Measurements from ENCODE around the gene INTS3. TPM values are rescaled to one million over a fixed set of nuclear protein-coding genes. Genes with fewer than 3 reads are reported as not detected.
A peak's percentile ranks its signal among the peaks of the same experiment; 100 is the strongest.

INTS3 gene, protein sequence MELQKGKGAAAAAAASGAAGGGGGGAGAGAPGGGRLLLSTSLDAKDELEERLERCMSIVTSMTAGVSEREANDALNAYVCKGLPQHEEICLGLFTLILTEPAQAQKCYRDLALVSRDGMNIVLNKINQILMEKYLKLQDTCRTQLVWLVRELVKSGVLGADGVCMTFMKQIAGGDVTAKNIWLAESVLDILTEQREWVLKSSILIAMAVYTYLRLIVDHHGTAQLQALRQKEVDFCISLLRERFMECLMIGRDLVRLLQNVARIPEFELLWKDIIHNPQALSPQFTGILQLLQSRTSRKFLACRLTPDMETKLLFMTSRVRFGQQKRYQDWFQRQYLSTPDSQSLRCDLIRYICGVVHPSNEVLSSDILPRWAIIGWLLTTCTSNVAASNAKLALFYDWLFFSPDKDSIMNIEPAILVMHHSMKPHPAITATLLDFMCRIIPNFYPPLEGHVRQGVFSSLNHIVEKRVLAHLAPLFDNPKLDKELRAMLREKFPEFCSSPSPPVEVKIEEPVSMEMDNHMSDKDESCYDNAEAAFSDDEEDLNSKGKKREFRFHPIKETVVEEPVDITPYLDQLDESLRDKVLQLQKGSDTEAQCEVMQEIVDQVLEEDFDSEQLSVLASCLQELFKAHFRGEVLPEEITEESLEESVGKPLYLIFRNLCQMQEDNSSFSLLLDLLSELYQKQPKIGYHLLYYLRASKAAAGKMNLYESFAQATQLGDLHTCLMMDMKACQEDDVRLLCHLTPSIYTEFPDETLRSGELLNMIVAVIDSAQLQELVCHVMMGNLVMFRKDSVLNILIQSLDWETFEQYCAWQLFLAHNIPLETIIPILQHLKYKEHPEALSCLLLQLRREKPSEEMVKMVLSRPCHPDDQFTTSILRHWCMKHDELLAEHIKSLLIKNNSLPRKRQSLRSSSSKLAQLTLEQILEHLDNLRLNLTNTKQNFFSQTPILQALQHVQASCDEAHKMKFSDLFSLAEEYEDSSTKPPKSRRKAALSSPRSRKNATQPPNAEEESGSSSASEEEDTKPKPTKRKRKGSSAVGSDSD
- total RNA-seq, result 10 to 100 TPM; 58.2 to 64.9 TPM

DNA sequence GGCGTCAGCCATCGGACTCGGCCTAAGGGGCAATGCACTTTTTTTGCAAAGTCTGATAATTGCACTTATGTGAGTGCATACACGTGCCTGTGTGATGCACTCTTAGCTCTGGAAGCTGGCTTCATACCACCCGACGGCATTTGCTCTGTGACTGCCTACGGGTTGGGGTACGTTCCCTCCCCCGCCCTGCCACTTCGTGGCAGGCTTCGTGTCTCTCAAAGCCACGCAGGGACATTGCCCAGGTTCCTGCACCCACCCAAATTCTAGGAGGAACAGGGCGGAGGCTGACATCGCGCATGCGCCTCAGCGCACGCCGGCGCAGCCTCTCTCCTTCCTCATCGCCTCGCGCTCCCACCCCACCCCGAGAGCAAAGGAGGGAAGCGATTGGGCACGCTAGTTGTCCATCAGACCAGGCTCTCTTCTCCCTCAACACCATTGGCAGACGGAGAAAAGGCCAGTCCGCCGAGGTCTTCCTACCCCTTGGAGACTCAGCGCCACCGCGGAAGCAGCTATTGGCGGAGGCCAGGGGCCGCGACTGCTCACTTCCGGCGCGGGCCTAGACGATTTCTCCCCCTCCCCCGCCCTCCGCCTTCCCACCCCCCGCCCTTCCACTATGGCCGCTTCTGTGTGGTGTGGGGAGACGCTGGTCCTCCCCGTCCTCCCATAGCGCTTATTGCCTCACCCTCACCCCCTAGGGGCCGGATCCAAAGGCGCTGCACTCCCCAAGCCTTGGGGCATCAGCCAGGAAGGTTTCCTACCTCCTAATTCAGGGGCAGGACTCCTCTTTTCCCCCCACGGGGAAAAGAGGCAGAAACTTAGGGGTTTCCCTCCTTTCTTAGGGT lies at the start of gene INTS3:
Gene INTS3, plus strand, starts transcription at position 588 of the 842 bp plus-strand sequence. CDS start 585 bp downstream, outside the sequence.
- Mint-ChIP-seq H3K36me3 (peaks cover 6 to 11% of the 10 kb centered on the region in 2 donors), H3K27ac (peak within 1 kb of the TSS; percentile 91 to 93), H3K9me3 (no peaks in the 10 kb centered on the region)
- peak; percentile 97 to 99 for ATAC-seq
- peak; percentile 96 to 100 for DNase-seq (ENCODE audit: low spot score in 2 of 2)

GRCh38 chr1:153678519-153679336 lies 49.1 kb upstream of the INTS3 start, which contains the start of gene NPR1:
Gene NPR1, plus strand, starts transcription at chr1:153678688. Its CDS starts 421 bp downstream, at chr1:153679109.
- peak; percentile 38 to 52 for ATAC-seq

DNA sequence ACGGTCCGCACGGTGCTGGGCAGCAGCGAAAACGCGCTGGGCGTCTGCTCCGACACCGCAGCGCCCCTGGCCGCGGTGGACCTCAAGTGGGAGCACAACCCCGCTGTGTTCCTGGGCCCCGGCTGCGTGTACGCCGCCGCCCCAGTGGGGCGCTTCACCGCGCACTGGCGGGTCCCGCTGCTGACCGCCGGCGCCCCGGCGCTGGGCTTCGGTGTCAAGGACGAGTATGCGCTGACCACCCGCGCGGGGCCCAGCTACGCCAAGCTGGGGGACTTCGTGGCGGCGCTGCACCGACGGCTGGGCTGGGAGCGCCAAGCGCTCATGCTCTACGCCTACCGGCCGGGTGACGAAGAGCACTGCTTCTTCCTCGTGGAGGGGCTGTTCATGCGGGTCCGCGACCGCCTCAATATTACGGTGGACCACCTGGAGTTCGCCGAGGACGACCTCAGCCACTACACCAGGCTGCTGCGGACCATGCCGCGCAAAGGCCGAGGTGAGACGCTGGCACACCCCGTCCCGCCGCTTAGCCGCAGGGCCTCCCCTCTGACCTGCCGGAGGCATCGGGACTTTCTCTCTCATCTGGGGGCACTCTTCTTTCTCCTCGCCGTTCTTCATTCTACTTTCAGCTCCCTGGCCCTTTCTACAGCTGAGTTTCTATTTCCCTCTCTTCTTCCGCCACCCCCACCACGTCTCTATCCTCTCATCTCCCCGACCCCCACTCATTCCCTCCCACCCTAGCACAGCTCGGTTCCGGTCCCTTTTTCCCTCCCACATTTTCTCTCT lies 48.3 kb upstream of the INTS3 start:
- DNase-seq (ENCODE audit: low spot score in 2 of 2), result peak in 1 of 2 donors; percentile 36
- Mint-ChIP-seq H3K9me3 (no peaks in the 10 kb centered on the region), H3K36me3 (no peaks in the 10 kb centered on the region), H3K27ac (no peak overlapping the region)
- ATAC-seq, result peak; percentile 52 to 65

More at GRCh38 chr1:153678519-153679336, 49.1 kb upstream of the INTS3 start, which contains the start of gene NPR1:
- Mint-ChIP-seq H3K36me3 (no peaks in the 10 kb centered on the region), H3K9me3 (no peaks in the 10 kb centered on the region), H3K27ac (no peak within 1 kb of the TSS)
- DNase-seq (ENCODE audit: low spot score in 2 of 2), result no peak

DNA sequence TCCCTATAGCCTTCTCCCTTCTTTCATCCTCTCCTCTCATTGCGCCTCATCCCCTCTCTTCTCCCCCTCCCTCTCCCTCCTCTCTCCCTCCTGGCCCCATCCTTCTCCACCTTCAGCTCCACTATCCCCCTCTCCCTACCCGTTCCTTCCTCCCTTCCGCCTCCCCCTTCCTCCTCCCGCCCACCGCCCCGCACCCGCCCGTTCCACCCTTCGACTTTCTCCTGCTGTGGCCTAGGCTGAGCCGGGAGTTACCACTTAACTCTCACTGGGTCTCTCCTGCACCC lies 47.8 kb upstream of the INTS3 start:
- no peaks in the 10 kb centered on the region for H3K9me3 Mint-ChIP-seq
- no peaks in the 10 kb centered on the region for H3K36me3 Mint-ChIP-seq
- ATAC-seq, result no peak
- DNase-seq (ENCODE audit: low spot score in 2 of 2), result no peak
- H3K27ac Mint-ChIP-seq, result no peak overlapping the region

DNA sequence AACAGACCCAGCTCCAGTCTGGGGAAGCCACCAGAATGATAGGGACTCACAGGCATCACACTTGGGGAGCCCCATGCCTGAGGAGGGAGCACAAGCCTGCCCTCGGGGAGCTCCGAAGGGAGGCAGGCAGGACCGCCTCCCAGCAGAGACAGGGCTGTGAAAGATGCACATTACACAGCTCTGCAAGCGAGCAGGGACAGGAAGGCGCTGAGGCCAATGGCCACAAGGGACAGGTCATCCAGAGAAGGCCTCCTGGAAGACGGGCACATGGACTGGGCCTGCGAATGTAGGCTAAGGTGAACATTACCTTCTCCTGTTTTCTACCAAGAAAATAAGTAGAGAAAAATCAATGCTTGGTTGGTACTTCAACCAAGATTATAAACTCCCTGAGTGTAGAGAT lies 45.1 kb upstream of the INTS3 start:
- Mint-ChIP-seq H3K36me3 (no peaks in the 10 kb centered on the region), H3K9me3 (no peaks in the 10 kb centered on the region), H3K27ac (no peak overlapping the region)
- DNase-seq (ENCODE audit: low spot score in 2 of 2), result no peak
- no peak for ATAC-seq

GRCh38 chr1:153683854-153684253 lies 44.0 kb upstream of the INTS3 start:
- ATAC-seq (no peak), DNase-seq (ENCODE audit: low spot score in 2 of 2) (no peak)
- Mint-ChIP-seq H3K27ac (no peak overlapping the region), H3K9me3 (no peaks in the 10 kb centered on the region), H3K36me3 (no peaks in the 10 kb centered on the region)

- DNase-seq (ENCODE audit: low spot score in 2 of 2), result no peak
- H3K27ac Mint-ChIP-seq, result no peak overlapping the region
- ATAC-seq, result no peak
Measured at GRCh38 chr1:153684892-153685291, 43.0 kb upstream of the INTS3 start.

DNA sequence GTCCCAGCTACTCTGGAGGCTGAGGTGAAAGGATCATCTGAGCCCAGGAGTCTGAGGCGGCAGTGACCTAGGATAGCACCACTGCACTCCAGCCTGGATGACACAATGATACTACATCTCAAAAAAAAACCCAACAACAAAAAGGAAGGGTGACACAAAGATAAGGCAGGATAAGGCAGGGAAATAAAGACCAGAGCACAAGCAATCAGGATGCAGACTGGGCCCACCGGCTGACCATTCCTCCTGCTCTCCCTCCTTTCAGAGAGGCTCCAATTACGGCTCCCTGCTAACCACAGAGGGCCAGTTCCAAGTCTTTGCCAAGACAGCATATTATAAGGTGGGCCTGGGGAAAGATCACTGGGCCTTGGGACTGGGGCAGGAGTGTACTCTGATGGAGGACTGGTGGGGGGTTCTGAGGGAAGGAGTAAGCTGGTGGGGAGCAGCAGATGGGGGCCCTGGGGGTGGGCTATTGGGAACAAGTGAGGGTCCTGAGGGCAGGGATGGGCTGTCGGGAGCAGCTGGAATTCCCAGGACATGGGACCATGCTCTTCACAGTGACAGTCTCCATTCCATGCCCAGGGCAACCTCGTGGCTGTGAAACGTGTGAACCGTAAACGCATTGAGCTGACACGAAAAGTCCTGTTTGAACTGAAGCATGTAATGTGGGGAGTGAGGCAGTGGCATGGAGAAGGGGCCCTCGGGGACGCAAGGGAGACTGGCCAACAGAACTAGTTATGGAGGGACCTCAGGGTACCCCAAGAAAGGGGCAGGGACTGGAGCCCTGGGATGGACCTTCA lies 42.1 kb upstream of the INTS3 start:
- ATAC-seq (no peak), DNase-seq (ENCODE audit: low spot score in 2 of 2) (no peak)
- Mint-ChIP-seq H3K9me3 (no peaks in the 10 kb centered on the region), H3K36me3 (no peaks in the 10 kb centered on the region), H3K27ac (no peak overlapping the region)

More at GRCh38 chr1:153684892-153685291, 43.0 kb upstream of the INTS3 start:
- H3K9me3 Mint-ChIP-seq, result no peaks in the 10 kb centered on the region
- H3K36me3 Mint-ChIP-seq, result no peaks in the 10 kb centered on the region

- Mint-ChIP-seq H3K9me3 (no peaks in the 10 kb centered on the region), H3K27ac (peak overlapping the region in 1 of 2 donors; percentile 5), H3K36me3 (no peaks in the 10 kb centered on the region)
- ATAC-seq, result no peak
- no peak for DNase-seq (ENCODE audit: low spot score in 2 of 2)
Measured at GRCh38 chr1:153687346-153688125, 40.3 kb upstream of the INTS3 start.

DNA sequence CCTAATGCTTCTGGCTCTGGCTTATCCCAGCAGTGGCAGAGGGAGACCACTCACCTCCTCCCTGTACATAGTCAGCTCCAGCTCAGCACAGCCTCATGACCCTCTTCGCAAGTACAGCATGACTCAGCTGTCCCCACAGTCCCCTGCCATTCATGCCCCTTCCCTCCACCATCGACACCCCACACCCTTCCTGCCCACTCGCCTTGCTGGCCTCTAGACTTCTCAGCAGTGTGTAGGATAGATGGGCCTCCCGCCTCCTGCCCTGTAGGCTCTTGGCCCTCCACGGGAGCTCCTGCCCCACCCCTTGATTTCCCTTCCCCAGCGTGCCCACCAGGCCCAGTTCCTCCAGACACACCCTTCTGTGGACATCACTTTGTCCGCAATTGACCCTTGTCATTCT lies 39.6 kb upstream of the INTS3 start:
- H3K9me3 Mint-ChIP-seq, result no peaks in the 10 kb centered on the region
- H3K27ac Mint-ChIP-seq, result peak overlapping the region in 1 of 2 donors; percentile 5
- no peaks in the 10 kb centered on the region for H3K36me3 Mint-ChIP-seq
- no peak for ATAC-seq
- DNase-seq (ENCODE audit: low spot score in 2 of 2), result no peak

GRCh38 chr1:153688736-153689328 lies 39.0 kb upstream of the INTS3 start:
- H3K27ac Mint-ChIP-seq, result no peak overlapping the region
- H3K36me3 Mint-ChIP-seq, result no peaks in the 10 kb centered on the region

DNA sequence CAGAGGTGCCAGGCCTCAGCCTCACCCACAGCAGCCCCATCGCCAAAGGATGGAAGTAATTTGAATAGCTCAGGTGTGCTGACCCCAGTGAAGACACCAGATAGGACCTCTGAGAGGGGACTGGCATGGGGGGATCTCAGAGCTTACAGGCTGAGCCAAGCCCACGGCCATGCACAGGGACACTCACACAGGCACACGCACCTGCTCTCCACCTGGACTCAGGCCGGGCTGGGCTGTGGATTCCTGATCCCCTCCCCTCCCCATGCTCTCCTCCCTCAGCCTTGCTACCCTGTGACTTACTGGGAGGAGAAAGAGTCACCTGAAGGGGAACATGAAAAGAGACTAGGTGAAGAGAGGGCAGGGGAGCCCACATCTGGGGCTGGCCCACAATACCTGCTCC lies 34.4 kb upstream of the INTS3 start:
- DNase-seq (ENCODE audit: low spot score in 2 of 2), result no peak
- ATAC-seq, result no peak
- H3K27ac Mint-ChIP-seq, result no peak overlapping the region
- no peaks in the 10 kb centered on the region for H3K36me3 Mint-ChIP-seq
- H3K9me3 Mint-ChIP-seq, result no peaks in the 10 kb centered on the region

More at GRCh38 chr1:153688736-153689328, 39.0 kb upstream of the INTS3 start:
- H3K9me3 Mint-ChIP-seq, result no peaks in the 10 kb centered on the region
- ATAC-seq (no peak), DNase-seq (ENCODE audit: low spot score in 2 of 2) (no peak)

- H3K27ac Mint-ChIP-seq, result no peak overlapping the region
Measured at GRCh38 chr1:153696741-153697140, 31.1 kb upstream of the INTS3 start.

More at GRCh38 chr1:153696741-153697140, 31.1 kb upstream of the INTS3 start:
- DNase-seq (ENCODE audit: low spot score in 2 of 2), result no peak
- no peak for ATAC-seq
- Mint-ChIP-seq H3K9me3 (no peaks in the 10 kb centered on the region), H3K36me3 (no peaks in the 10 kb centered on the region)
